Spleen (tissue), 7 donors: ENCODE data around the gene GARNL3.

Experiments used
- POLR2A ChIP-seq, 3 donors: fragments of 450-650 bp; IDR thresholded peaks; one replicate each; pipeline ENCODE4 v1.5.1; 2017; ENCODE audit warnings: antibody characterized with exemption in 3 of 3, mild to moderate bottlenecking in 1 of 3
- POLR2AphosphoS5 ChIP-seq, 3 donors: sonication (generic); formaldehyde crosslinking; IDR thresholded peaks; one replicate each; pipeline ENCODE4 v1.5.1; 2017; ENCODE audit warnings: antibody characterized with exemption in 3 of 3
- TF ChIP-seq, protein P1 (sequence below), 11 experiments: fragments of 200-600 bp in 7 of 11; fragments of 450-650 bp in 4 of 11; sonication (generic) in 4 of 11; IDR thresholded peaks in 8 of 11; conservative IDR thresholded peaks in 3 of 11; 1 replicate in 7 of 11; 2 replicates in 4 of 11; pipeline versions ENCODE4 v1.4.0 to v1.8.0; 2016 to 2021; ENCODE audit warnings: antibody characterized with exemption in 11 of 11, inconsistent platforms in 4 of 11, mild to moderate bottlenecking in 1 of 11
- donor health status: DM: no; HTN: no; CAD: no; lungs with moderate emphysema.
- donor health status: DM: no; HTN: no; CAD: no.
- donor health status: DM: no; HTN: no; CAD: no.

DNA sequence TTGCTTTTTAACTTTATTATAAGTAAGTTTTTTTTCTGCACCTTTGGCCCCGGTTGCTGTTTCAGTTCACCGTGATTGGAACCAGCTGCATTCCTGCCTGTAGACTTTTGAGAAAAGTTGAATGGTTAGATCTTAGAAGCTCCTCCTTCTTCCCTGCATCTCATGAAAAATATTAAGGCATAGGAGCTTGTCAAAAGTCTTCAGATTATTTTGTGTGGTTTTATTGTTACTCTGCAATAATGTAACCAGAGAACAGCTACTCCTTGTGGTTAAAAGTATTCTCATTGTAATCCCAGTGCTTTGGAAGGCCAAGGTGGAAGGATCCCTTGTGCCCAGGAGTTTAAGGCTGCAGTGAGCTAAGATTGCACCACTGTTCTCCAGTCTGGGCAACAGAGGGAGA is 129.1 kb downstream of the GARNL3 start:
- no peak for TF ChIP-seq POLR2A (IDR thresholded peaks at IDR 0.05)
- TF ChIP-seq, protein P1, sequence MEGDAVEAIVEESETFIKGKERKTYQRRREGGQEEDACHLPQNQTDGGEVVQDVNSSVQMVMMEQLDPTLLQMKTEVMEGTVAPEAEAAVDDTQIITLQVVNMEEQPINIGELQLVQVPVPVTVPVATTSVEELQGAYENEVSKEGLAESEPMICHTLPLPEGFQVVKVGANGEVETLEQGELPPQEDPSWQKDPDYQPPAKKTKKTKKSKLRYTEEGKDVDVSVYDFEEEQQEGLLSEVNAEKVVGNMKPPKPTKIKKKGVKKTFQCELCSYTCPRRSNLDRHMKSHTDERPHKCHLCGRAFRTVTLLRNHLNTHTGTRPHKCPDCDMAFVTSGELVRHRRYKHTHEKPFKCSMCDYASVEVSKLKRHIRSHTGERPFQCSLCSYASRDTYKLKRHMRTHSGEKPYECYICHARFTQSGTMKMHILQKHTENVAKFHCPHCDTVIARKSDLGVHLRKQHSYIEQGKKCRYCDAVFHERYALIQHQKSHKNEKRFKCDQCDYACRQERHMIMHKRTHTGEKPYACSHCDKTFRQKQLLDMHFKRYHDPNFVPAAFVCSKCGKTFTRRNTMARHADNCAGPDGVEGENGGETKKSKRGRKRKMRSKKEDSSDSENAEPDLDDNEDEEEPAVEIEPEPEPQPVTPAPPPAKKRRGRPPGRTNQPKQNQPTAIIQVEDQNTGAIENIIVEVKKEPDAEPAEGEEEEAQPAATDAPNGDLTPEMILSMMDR (IDR thresholded peaks at IDR 0.05 in 8 of 11, conservative IDR thresholded peaks at IDR 0.05 in 3 of 11) = no peak
- TF ChIP-seq POLR2AphosphoS5 (IDR thresholded peaks at IDR 0.05) = no peak
